Heart left ventricle (tissue), 16 donors: ENCODE measurements around the gene SND1. TPM values are rescaled to one million over a fixed set of nuclear protein-coding genes. Genes with fewer than 3 reads are reported as not detected.

Experiments
- ATAC-seq, 4 donors: fragments of 200-7000 bp; cut with Tn5 transposase; one replicate each; pipeline ENCODE4 v1.9.1; 2020 to 2022; ENCODE audit warnings: moderate library complexity in 4 of 4, mild to moderate bottlenecking in 3 of 4, moderate number of reproducible peaks in 1 of 4
- DNase-seq, 5 donors: peaks; one replicate each; pipeline ENCODE4 v3.0.0-alpha.2; 2020
- H3K27ac ChIP-seq, 12 donors: fragments of 200-600 bp; sonication (generic) in 4 of 12; one replicate each; pipeline versions ENCODE4 v1.5.0 to v1.8.0; 2016 to 2022; ENCODE audit warnings: mild to moderate bottlenecking in 2 of 12
- H3K27me3 ChIP-seq, 9 donors: fragments of 200-600 bp; sonication (generic) in 2 of 9; one replicate each; pipeline versions ENCODE4 v1.5.1 to v1.8.0; 2016 to 2022; ENCODE audit warnings: mild to moderate bottlenecking in 3 of 9
- H3K36me3 ChIP-seq, 9 donors: fragments of 200-600 bp; sonication (generic) in 2 of 9; one replicate each; pipeline versions ENCODE4 v1.5.0 to v1.8.0; 2018 to 2022; ENCODE audit warnings: mild to moderate bottlenecking in 2 of 9
- H3K4me1 ChIP-seq, 12 donors: fragments of 200-600 bp; sonication (generic) in 4 of 12; one replicate each; pipeline versions ENCODE4 v1.5.0 to v1.8.0; 2016 to 2022; ENCODE audit warnings: mild to moderate bottlenecking in 3 of 12
- H3K4me3 ChIP-seq, 12 donors: fragments of 200-600 bp; sonication (generic) in 4 of 12; one replicate each; pipeline versions ENCODE4 v1.5.0 to v1.8.0; 2017 to 2022; ENCODE audit warnings: mild to moderate bottlenecking in 9 of 12, moderate library complexity in 4 of 12
- H3K9me3 ChIP-seq, 12 donors: fragments of 200-600 bp; sonication (generic) in 4 of 12; one replicate each; pipeline versions ENCODE4 v1.5.0 to v1.8.0; 2016 to 2022; ENCODE audit warnings: mild to moderate bottlenecking in 1 of 12
- CTCF ChIP-seq, 12 donors: fragments of 200-600 bp; sonication (generic) in 4 of 12; IDR thresholded peaks; one replicate each; pipeline versions ENCODE4 v1.5.0 to v1.8.0; 2018 to 2022; ENCODE audit warnings: antibody characterized with exemption in 12 of 12, mild to moderate bottlenecking in 5 of 12
- POLR2A ChIP-seq, 2 donors: fragments of 450-650 bp; IDR thresholded peaks; one replicate each; pipeline ENCODE4 v1.6.1; 2017; ENCODE audit warnings: antibody characterized with exemption in 2 of 2, mild to moderate bottlenecking in 2 of 2, moderate library complexity in 2 of 2
- WGBS, 4 donors: extraction: QIAGEN DNeasy Blood & Tissue Kit in 2 of 4; methylation state at CpG; one replicate each; pipeline versions ENCODE4 v1.1.5 to v1.1.7; 2013 to 2018; 5-methylcytosine and 5-hydroxymethylcytosine counted together
- intact Hi-C, 10 donors: fragments of 100-400 bp; cut with DNase I; formaldehyde crosslinking; loops; one replicate each; pipeline versions ENCODE4 v1.11.1 to v1.14.2; 2022
- polyA plus RNA-seq, 2 donors: library from polyadenylated mRNA; stranded (reverse); fragments of 200-250 nt; gene quantifications; one replicate each; pipeline ENCODE4 v1.2.3, GENCODE V29; 2013
- total RNA-seq, 9 donors: library from RNA; depleted of rRNA in 2 of 9; stranded (reverse); fragments of >200 nt in 2 of 9; fragmentation: NEBNext Ultra II Directional in 3 of 9; extraction: Animal tissue kit (Norgen Biotek cat#: 25700) in 3 of 9; gene quantifications; one replicate each; pipeline versions ENCODE4 v1.1.0 to v1.2.4, GENCODE V29; 2016 to 2023
- donor health status: ischemic (EF 13 %, LVEDD 7.1; RV severe dilation, severe dysfunction).
- donor health status: healthy with polysubstance abuse.
- donor health status: DM: no; HTN: yes; CAD: no.
- donor health status: DM: no; HTN: no; CAD: no.
- donor health status: ischemic (EF 25% LVEDD 6.9; RV normal size, moderate dysfunction).
- donor health status: ischemic (EF 25% LVEDD 5.7; RV mildly dilated, moderate dysfunction).
- donor health status: healthy.
- donor health status: DM: yes; HTN: yes; CAD: no.
- donor health status: ischemic (EF 35%, LVEDD 5.7; RV mildly dilated, moderate dysfunction).
- donor health status: nonischemic (EF 11% LVEDD 7.7; RV severe dilation, severe dysfunction).
- donor health status: DM: yes; HTN: yes; CAD: no.
- donor health status: PGD.
- donor health status: ischemic (EF 29% LVEDD 5.4; RV normal size, mild dysfunction).
- donor health status: nonischemic (EF 23%, LVEDD 6.1; RV moderate dilation, normal function).

The SND1 gene
- total and polyA plus RNA-seq, 11 donors, result 45.6 to 115 (median 76.3) TPM

GRCh38 chr7:127907110-127908040, 255.4 kb downstream of the SND1 start:
- no peaks in the 10 kb centered on the region for H3K9me3 ChIP-seq
- DNase-seq (no peak), ATAC-seq (no peak)
- H3K4me3 ChIP-seq, result no peak overlapping the region
- intact Hi-C loops, result no loop called here
- TF ChIP-seq POLR2A (IDR thresholded peaks at IDR 0.05) (no peak), CTCF (IDR thresholded peaks at IDR 0.05) (no peak)
- no peaks in the 10 kb centered on the region for H3K27me3 ChIP-seq
- H3K27ac ChIP-seq, result no peak overlapping the region
- 93 to 97% (median 96%) methylated on average over 6 of the region's 6 CpGs for WGBS, 4 donors
- peaks cover 0 to 6% (median 0%) of the 10 kb centered on the region in 12 donors for H3K4me1 ChIP-seq
- peaks cover 0 to 16% (median 0%) of the 10 kb centered on the region in 9 donors for H3K36me3 ChIP-seq

- H3K36me3 ChIP-seq, result peaks cover 0 to 16% (median 0%) of the 10 kb centered on the region in 9 donors
- ATAC-seq (no peak), DNase-seq (no peak)
- H3K27ac ChIP-seq, result no peak overlapping the region
- intact Hi-C loops, result no loop called here
- TF ChIP-seq CTCF (IDR thresholded peaks at IDR 0.05) (no peak), POLR2A (IDR thresholded peaks at IDR 0.05) (no peak)
- H3K4me3 ChIP-seq, result no peak overlapping the region
- H3K9me3 ChIP-seq, result no peaks in the 10 kb centered on the region
- H3K4me1 ChIP-seq, result peaks cover 0 to 8% (median 0%) of the 10 kb centered on the region in 12 donors
- no peaks in the 10 kb centered on the region for H3K27me3 ChIP-seq
- 95 to 96% (median 95%) methylated on average over 4 of the region's 4 CpGs for WGBS, 4 donors
These were observed 256.6 kb downstream of the SND1 start for GRCh38 chr7:127908430-127909258.

GRCh38 chr7:127909424-127910152, 257.6 kb downstream of the SND1 start:
- no peak for DNase-seq
- Histone ChIP-seq H3K36me3 (peaks cover 0 to 16% (median 0%) of the 10 kb centered on the region in 9 donors), H3K27ac (no peak overlapping the region), H3K4me3 (no peak overlapping the region), H3K4me1 (peaks cover 0 to 8% (median 0%) of the 10 kb centered on the region in 12 donors), H3K27me3 (no peaks in the 10 kb centered on the region), H3K9me3 (no peaks in the 10 kb centered on the region)
- 97 to 99% (median 98%) methylated on average over 3 of the region's 3 CpGs for whole genome bisulfite sequencing, 4 donors
- intact Hi-C loops, result no loop called here
- TF ChIP-seq CTCF (IDR thresholded peaks at IDR 0.05) (no peak), POLR2A (IDR thresholded peaks at IDR 0.05) (no peak)
- no peak for ATAC-seq
